ENCODE data around the gene TENM3.

DNA sequence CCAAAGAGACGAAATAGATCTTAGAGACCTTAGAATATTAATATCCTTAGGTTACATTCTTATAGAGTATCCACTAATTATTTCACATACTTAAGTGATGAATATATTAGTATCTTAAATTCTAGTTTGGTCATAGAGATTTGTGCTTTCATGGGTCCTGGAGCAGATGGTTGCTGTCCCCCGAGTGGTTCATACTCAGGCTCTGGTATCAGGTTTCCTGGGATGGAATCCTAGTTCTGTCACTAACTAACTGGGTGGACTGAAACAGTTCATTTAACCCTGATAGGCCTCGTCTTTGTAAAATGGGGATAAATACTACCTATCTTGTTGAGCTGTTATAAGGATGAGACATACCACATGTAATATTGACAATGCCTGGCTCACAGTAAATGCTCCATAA is 264.6 kb downstream of the TENM3 start:
- TF ChIP-seq CTCF (IDR thresholded peaks at IDR 0.05; ENCODE audit: insufficient read depth, low read length, poor library complexity, severe bottlenecking) (no peak), EZH2phosphoT487 (conservative IDR thresholded peaks at IDR 0.05; ENCODE audit: low read length) (no peak)
